Thoracic aorta (tissue), 2 donors: ENCODE results near the gene TTLL6. TPM values are rescaled to one million over a fixed set of nuclear protein-coding genes. Genes with fewer than 3 reads are reported as not detected.

Experiments used
- ATAC-seq: fragments of 150-250 bp; one replicate; pipeline ENCODE4 v1.8.0; 2017; ENCODE audit warnings: low read depth; ENCODE audit not compliant: insufficient number of reproducible peaks, low FRiP score
- DNase-seq: peaks from one replicate; pipeline ENCODE4 v3.0.0-alpha.2; 2020; ENCODE audit warnings: low spot score
- H3K27ac ChIP-seq, 2 donors: fragments of 200-600 bp; sonication (generic); 1 replicate in 1 of 2; 2 replicates in 1 of 2; pipeline ENCODE4 v1.5.1; 2016; ENCODE audit warnings: mild to moderate bottlenecking in 2 of 2, moderate library complexity in 2 of 2
- H3K27me3 ChIP-seq: fragments of 200-600 bp; sonication (generic); replicated peaks from 2 replicates; pipeline ENCODE4 v1.6.0; 2016; ENCODE audit warnings: mild to moderate bottlenecking; ENCODE audit not compliant: insufficient read depth
- H3K36me3 ChIP-seq: fragments of 200-600 bp; sonication (generic); one replicate; pipeline ENCODE4 v1.5.1; 2016
- H3K4me1 ChIP-seq, 2 donors: fragments of 200-600 bp; sonication (generic); 1 replicate in 1 of 2; 2 replicates in 1 of 2; pipeline versions ENCODE4 v1.5.1 to v1.6.0; 2016; ENCODE audit warnings: low read depth in 2 of 2, mild to moderate bottlenecking in 1 of 2; ENCODE audit not compliant: control insufficient read depth in 1 of 2
- H3K4me3 ChIP-seq: fragments of 200-600 bp; sonication (generic); 2 replicates; pipeline ENCODE4 v1.5.1; 2016; ENCODE audit warnings: mild to moderate bottlenecking
- H3K9me3 ChIP-seq: fragments of 200-600 bp; sonication (generic); 2 replicates; pipeline ENCODE4 v1.5.1; 2016
- CTCF ChIP-seq: fragments of 200-600 bp; sonication (generic); IDR thresholded peaks from one replicate; pipeline ENCODE4 v1.5.1; 2019; ENCODE audit warnings: antibody characterized with exemption
- total RNA-seq, 2 donors: library from RNA; depleted of rRNA; stranded (reverse); fragments of >200 nt; gene quantifications; one replicate each; pipeline versions ENCODE4 v1.1.0 to v1.2.3, GENCODE V29; 2016

TTLL6 gene
- total RNA-seq, 2 donors from 2014 or later = not detected

GRCh38 chr17:48726114-48726915 is 90.7 kb downstream of the TTLL6 start:
- no peak overlapping the region for H3K27ac ChIP-seq
- H3K36me3 ChIP-seq = no peaks in the 10 kb centered on the region
- ATAC-seq (no peak), DNase-seq (no peak)
- peaks cover 60% of the 10 kb centered on the region for H3K27me3 ChIP-seq
- no peak overlapping the region for H3K4me3 ChIP-seq
- TF ChIP-seq CTCF = no peak
- no peaks in the 10 kb centered on the region for H3K9me3 ChIP-seq
- peaks cover 6 to 35% of the 10 kb centered on the region in 2 donors for H3K4me1 ChIP-seq

DNA sequence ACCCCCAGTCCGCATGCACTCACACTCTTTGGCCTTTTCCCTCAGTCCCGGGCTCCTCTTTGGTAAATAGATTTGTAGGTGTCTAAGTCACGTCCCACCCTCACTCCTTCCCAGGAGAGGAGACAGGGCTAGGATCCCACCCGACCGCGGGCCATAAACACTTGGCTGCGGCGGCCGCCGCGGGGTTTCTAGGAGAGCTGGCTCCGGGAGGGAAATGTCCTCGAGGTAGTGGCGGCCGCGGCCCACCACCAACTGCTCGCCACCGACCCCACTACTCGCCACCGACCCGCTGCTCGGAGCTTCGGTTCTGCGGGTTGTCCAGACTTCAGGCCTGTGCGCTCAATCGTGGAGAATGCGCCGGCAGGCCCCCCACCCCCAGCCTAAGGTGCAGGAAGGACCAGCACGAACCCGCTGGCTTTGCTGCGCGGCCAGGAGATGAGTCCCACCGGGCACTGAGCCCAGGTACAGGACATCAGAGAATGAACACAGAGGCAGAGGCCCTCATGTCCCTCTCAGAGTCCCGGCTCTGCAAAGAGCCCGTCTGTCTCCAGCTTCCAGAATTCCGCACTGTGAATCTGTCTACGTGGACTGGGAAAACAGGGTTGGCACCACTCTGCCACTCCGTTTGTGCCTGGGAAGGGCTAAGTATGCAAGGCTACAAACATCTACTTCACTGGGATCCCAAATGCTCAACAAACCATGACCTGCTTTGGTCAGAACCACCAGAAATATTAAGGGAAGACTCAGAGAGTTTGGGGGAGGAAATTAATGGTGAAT is 91.6 kb downstream of the TTLL6 start:
- Histone ChIP-seq H3K36me3 (no peaks in the 10 kb centered on the region), H3K4me3 (peak overlapping the region; percentile 41), H3K27me3 (peaks cover 68% of the 10 kb centered on the region), H3K9me3 (no peaks in the 10 kb centered on the region), H3K4me1 (peaks cover 6 to 35% of the 10 kb centered on the region in 2 donors), H3K27ac (no peak overlapping the region)
- TF ChIP-seq CTCF = no peak
- DNase-seq = no peak
- ATAC-seq = no peak

GRCh38 chr17:48725004-48725287 is 92.1 kb downstream of the TTLL6 start:
- Histone ChIP-seq H3K9me3 (no peaks in the 10 kb centered on the region), H3K27ac (no peak overlapping the region), H3K4me1 (peaks cover 6 to 35% of the 10 kb centered on the region in 2 donors), H3K27me3 (peaks cover 74% of the 10 kb centered on the region), H3K36me3 (no peaks in the 10 kb centered on the region), H3K4me3 (peak overlapping the region; percentile 41)
- DNase-seq (no peak), ATAC-seq (no peak)
- no peak for TF ChIP-seq CTCF

- DNase-seq = peak; percentile 40
- peaks cover 6 to 35% of the 10 kb centered on the region in 2 donors for H3K4me1 ChIP-seq
- no peak for ATAC-seq
- peak overlapping the region; percentile 53 for H3K4me3 ChIP-seq
- H3K9me3 ChIP-seq = no peaks in the 10 kb centered on the region
- no peak overlapping the region for H3K27ac ChIP-seq
- peaks cover 74% of the 10 kb centered on the region for H3K27me3 ChIP-seq
- TF ChIP-seq CTCF = peak; percentile 63
- no peaks in the 10 kb centered on the region for H3K36me3 ChIP-seq
Measured at GRCh38 chr17:48724251-48725003, 92.6 kb downstream of the TTLL6 start.
